C4-2B (cell line): ENCODE data around the gene CPB2.

Experiments used
- CTCF ChIP-seq: fragments of 450-650 bp; conservative IDR thresholded peaks from 2 replicates; pipeline ENCODE4 v1.5.1; 2017; ENCODE audit warnings: mild to moderate bottlenecking
- ZFX ChIP-seq: fragments of 450-650 bp; IDR thresholded peaks from 2 replicates; pipeline ENCODE4 v1.6.1; 2017

- no peak for TF ChIP-seq CTCF
- TF ChIP-seq ZFX, result no peak
These were observed 79.7 kb downstream of the CPB2 start for GRCh38 chr13:46025157-46025556.
